Pancreas (tissue), 10 donors: ENCODE results near the gene EPB41L4A. TPM values are rescaled to one million over a fixed set of nuclear protein-coding genes. Genes with fewer than 3 reads are reported as not detected.

Experiments used
- ATAC-seq, 4 donors: fragments of 200-7000 bp; cut with Tn5 transposase; one replicate each; pipeline versions ENCODE4 v1.8.0 to v1.9.1; 2020; ENCODE audit warnings: mild to moderate bottlenecking in 4 of 4, moderate library complexity in 4 of 4
- DNase-seq, 6 donors: peaks; one replicate each; pipeline ENCODE4 v3.0.0-alpha.2; 2020
- FAIRE-seq: peaks from 2 replicates; lab custom pipeline; 2012; peaks lifted over from hg19 to GRCh38; lab: Jason Lieb, UNC
- H3K27ac ChIP-seq, 4 donors: fragments of 200-600 bp; sonication (generic); 1 replicate in 3 of 4; 2 replicates in 1 of 4; pipeline versions ENCODE4 v1.5.0 to v1.8.0; 2020
- H3K27me3 ChIP-seq, 4 donors: fragments of 200-600 bp; one replicate each; pipeline ENCODE4 v1.8.0; 2021
- H3K36me3 ChIP-seq, 3 donors: fragments of 200-600 bp; sonication (generic) in 1 of 3; one replicate each; pipeline versions ENCODE4 v1.5.0 to v1.8.0; 2020 to 2021
- H3K4me1 ChIP-seq, 3 donors: fragments of 200-600 bp; one replicate each; pipeline ENCODE4 v1.8.0; 2021
- H3K4me3 ChIP-seq, 4 donors: fragments of 200-600 bp; sonication (generic) in 2 of 4; one replicate each; pipeline versions ENCODE4 v1.5.0 to v1.8.0; 2020 to 2021
- H3K9me3 ChIP-seq, 4 donors: fragments of 200-600 bp; one replicate each; pipeline ENCODE4 v1.8.0; 2021
- WGBS, 2 donors: extraction: QIAGEN DNeasy Blood & Tissue Kit; methylation state at CpG; one replicate each; pipeline ENCODE4 v1.1.7; 2013; 5-methylcytosine and 5-hydroxymethylcytosine counted together
- intact Hi-C, 3 donors: fragments of 100-400 bp; cut with DNase I; formaldehyde crosslinking; loops; one replicate each; pipeline versions ENCODE4 v1.11.1 to v1.14.2; 2022
- polyA plus RNA-seq, 2 donors: library from polyadenylated mRNA; stranded (reverse); fragments of 200-250 nt; gene quantifications; one replicate each; pipeline ENCODE4 v1.2.3, GENCODE V29; 2013
- total RNA-seq, 6 donors: library from RNA; stranded (reverse); fragmentation: NEBNext Ultra II Directional in 4 of 6; extraction: Animal tissue kit (Norgen Biotek cat#: 25700) in 4 of 6; gene quantifications; one replicate each; pipeline versions ENCODE4 v1.2.1 to v1.2.4, GENCODE V29; 2021 to 2023
- TF ChIP-seq, protein P1 (sequence below), 4 donors: fragments of 200-600 bp; sonication (generic) in 3 of 4; IDR thresholded peaks; one replicate each; pipeline versions ENCODE4 v1.5.0 to v1.8.0; 2021; ENCODE audit warnings: antibody characterized with exemption in 4 of 4
- donor health status: healthy with polysubstance abuse.
- donor health status: DM: no; HTN: no; CAD: no; lungs with moderate emphysema.
- donor health status: DM: no; HTN: no; CAD: no.
- donor health status: control.
- donor health status: control.
- donor health status: Bipolar disorder and iron deficiency.
- donor health status: DM: yes; HTN: yes; CAD: no.
- donor health status: DM: no; HTN: no; CAD: no.
- donor health status: DM: no; HTN: no; CAD: no.
- donor health status: DM: yes; HTN: yes; CAD: no.

Gene EPB41L4A
- total and polyA plus RNA-seq, 8 donors = 4.4 to 23.4 (median 6.9) TPM

DNA sequence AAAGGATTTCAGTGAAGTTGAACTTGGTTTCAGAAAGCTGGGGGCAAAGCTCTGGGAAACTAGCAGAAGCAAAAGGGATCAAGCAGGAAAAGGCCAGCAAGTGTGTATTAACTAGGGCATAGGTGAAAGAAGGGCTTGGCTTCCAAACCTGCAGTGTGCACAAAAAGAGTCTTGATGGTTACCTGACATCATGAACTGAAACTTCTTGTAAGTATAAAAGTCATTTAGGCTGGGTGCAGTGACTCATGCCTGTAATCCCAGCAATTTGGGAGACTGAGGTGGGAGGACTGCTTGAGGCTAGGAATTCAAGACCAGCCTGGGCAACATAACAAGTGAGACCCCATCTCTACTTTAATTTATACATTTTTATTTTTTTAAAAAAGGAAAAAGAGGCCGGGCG, 216.4 kb downstream of the EPB41L4A start:
- Histone ChIP-seq H3K9me3 (no peaks in the 10 kb centered on the region), H3K4me3 (no peak overlapping the region), H3K27me3 (no peaks in the 10 kb centered on the region), H3K4me1 (no peaks in the 10 kb centered on the region), H3K36me3 (peaks cover 0 to 2% (median 0%) of the 10 kb centered on the region in 3 donors), H3K27ac (no peak overlapping the region)
- TF ChIP-seq, protein P1, sequence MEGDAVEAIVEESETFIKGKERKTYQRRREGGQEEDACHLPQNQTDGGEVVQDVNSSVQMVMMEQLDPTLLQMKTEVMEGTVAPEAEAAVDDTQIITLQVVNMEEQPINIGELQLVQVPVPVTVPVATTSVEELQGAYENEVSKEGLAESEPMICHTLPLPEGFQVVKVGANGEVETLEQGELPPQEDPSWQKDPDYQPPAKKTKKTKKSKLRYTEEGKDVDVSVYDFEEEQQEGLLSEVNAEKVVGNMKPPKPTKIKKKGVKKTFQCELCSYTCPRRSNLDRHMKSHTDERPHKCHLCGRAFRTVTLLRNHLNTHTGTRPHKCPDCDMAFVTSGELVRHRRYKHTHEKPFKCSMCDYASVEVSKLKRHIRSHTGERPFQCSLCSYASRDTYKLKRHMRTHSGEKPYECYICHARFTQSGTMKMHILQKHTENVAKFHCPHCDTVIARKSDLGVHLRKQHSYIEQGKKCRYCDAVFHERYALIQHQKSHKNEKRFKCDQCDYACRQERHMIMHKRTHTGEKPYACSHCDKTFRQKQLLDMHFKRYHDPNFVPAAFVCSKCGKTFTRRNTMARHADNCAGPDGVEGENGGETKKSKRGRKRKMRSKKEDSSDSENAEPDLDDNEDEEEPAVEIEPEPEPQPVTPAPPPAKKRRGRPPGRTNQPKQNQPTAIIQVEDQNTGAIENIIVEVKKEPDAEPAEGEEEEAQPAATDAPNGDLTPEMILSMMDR (IDR thresholded peaks at IDR 0.05) = no peak
- no peak for ATAC-seq
- no peak for DNase-seq
- 97% methylated on average over 2 of the region's 2 CpGs for WGBS, 2 donors
- intact Hi-C loops = no loop called here
- no peak for FAIRE-seq

GRCh38 chr5:112201141-112201540, 217.9 kb downstream of the EPB41L4A start:
- no peaks in the 10 kb centered on the region for H3K4me1 ChIP-seq
- no peak overlapping the region for H3K4me3 ChIP-seq
- no peak overlapping the region for H3K27ac ChIP-seq
- DNase-seq (no peak), FAIRE-seq (no peak), ATAC-seq (no peak)
- no peaks in the 10 kb centered on the region for H3K9me3 ChIP-seq
- peaks cover 0 to 6% (median 0%) of the 10 kb centered on the region in 3 donors for H3K36me3 ChIP-seq
- intact Hi-C loops = no loop called here
- H3K27me3 ChIP-seq = no peaks in the 10 kb centered on the region
- TF ChIP-seq, protein P1 (IDR thresholded peaks at IDR 0.05) = no peak
- WGBS, 2 donors = 74 to 86% methylated on average over 3 of the region's 3 CpGs

DNA sequence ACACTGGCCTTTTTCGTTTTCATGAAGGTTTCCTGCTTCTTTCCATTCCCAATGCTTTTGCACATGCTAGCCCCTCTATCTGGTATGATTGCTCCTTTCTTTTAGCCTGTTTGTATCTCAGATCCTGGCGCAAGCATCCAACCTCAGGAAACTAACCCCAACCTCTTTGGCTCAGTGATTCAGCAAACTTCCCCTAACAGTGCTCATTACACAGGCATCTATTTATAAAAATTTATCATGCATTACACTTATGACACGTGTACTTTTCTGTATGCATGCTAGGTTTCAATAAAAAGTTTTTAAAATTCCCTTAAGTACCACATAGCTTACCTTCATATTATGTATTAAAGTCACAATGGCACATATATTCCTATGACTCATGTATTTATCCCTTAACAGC, 218.9 kb downstream of the EPB41L4A start:
- Histone ChIP-seq H3K4me1 (no peaks in the 10 kb centered on the region), H3K36me3 (peaks cover 0 to 6% (median 0%) of the 10 kb centered on the region in 3 donors), H3K9me3 (no peaks in the 10 kb centered on the region), H3K4me3 (no peak overlapping the region), H3K27ac (no peak overlapping the region), H3K27me3 (no peaks in the 10 kb centered on the region)
- TF ChIP-seq, protein P1 (IDR thresholded peaks at IDR 0.05) = no peak
- WGBS, 2 donors = 69 to 88% methylated on average over 3 of the region's 3 CpGs
- intact Hi-C loops = no loop called here
- ATAC-seq (no peak), FAIRE-seq (no peak), DNase-seq (no peak)

DNA sequence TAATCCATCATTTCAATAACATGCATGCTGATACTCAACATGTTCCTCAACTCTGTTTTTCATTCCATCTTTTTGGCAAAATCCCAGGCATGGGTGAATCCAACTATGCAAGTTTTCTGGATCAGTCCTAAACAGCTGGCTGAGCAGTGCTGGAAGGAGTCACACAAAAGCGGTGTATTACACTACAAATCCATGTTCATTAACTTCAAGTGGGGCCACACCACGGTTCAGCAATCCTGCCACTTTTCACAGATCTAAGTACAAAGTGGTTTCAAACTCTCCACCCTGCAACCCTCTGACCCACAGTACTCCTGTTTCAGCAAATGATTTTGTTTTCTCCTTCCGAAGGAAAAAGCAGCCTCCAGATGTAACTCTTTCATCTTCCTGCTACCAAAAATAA, 222.5 kb downstream of the EPB41L4A start:
- intact Hi-C loops = no loop called here
- TF ChIP-seq, protein P1 (IDR thresholded peaks at IDR 0.05) = no peak
- H3K27me3 ChIP-seq = no peaks in the 10 kb centered on the region
- no peak for FAIRE-seq
- no peaks in the 10 kb centered on the region for H3K4me1 ChIP-seq
- no peaks in the 10 kb centered on the region for H3K9me3 ChIP-seq
- no peak overlapping the region for H3K27ac ChIP-seq
- H3K4me3 ChIP-seq = no peak overlapping the region
- H3K36me3 ChIP-seq = peaks cover 0 to 6% (median 0%) of the 10 kb centered on the region in 3 donors
- WGBS, 2 donors = 74 to 76% methylated on average over 3 of the region's 3 CpGs
- no peak for DNase-seq
- no peak for ATAC-seq

- Histone ChIP-seq H3K27me3 (no peaks in the 10 kb centered on the region), H3K9me3 (no peaks in the 10 kb centered on the region), H3K4me1 (no peaks in the 10 kb centered on the region), H3K4me3 (no peak overlapping the region), H3K27ac (no peak overlapping the region), H3K36me3 (peaks cover 0 to 6% (median 0%) of the 10 kb centered on the region in 3 donors)
- 67 to 89% methylated on average over 4 of the region's 4 CpGs for WGBS, 2 donors
- DNase-seq (no peak), FAIRE-seq (no peak), ATAC-seq (no peak)
- TF ChIP-seq, protein P1 (IDR thresholded peaks at IDR 0.05) = no peak
- intact Hi-C loops = no loop called here
Measured at GRCh38 chr5:112195924-112196323, 223.2 kb downstream of the EPB41L4A start.
